HG02973 (cell line): ENCODE measurements around the gene IRF5.
A peak's percentile ranks its signal among the peaks of the same experiment; 100 is the strongest.
"Not testable (repeated sequence)": the region's sequence is repeated elsewhere in the genome, so short reads cannot be mapped to it uniquely, and the experiment has no call there.

Source experiments
- ATAC-seq: cut with Tn5 transposase; IDR thresholded peaks from one replicate; pipeline ENCODE4 v1.9.1; 2021; ENCODE audit warnings: moderate library complexity; ENCODE audit not compliant: unreplicated experiment

Gene IRF5

GRCh38 chr7:128955981-128956380 lies 18.3 kb downstream of the IRF5 start:
- no peak for ATAC-seq

- no peak for ATAC-seq
Measured at GRCh38 chr7:128959296-128959695, 21.6 kb downstream of the IRF5 start.

- ATAC-seq = no peak
Measured at GRCh38 chr7:128961030-128961659, 23.4 kb downstream of the IRF5 start.

GRCh38 chr7:128962899-128963298 lies 25.2 kb downstream of the IRF5 start:
- peak; percentile 6 for ATAC-seq

- peak; percentile 64 for ATAC-seq
Measured at GRCh38 chr7:128963327-128963757, 25.6 kb downstream of the IRF5 start.

GRCh38 chr7:128968624-128969023 lies 30.9 kb downstream of the IRF5 start:
- no peak for ATAC-seq

GRCh38 chr7:128974241-128974934 lies 36.7 kb downstream of the IRF5 start:
- no peak for ATAC-seq

GRCh38 chr7:128982105-128982504 lies 44.4 kb downstream of the IRF5 start:
- no peak for ATAC-seq

- ATAC-seq = no peak
Measured at GRCh38 chr7:128985660-128986059, 47.9 kb downstream of the IRF5 start.

GRCh38 chr7:128986609-128987008 lies 48.9 kb downstream of the IRF5 start:
- ATAC-seq = no peak

GRCh38 chr7:128988372-128988771 lies 50.6 kb downstream of the IRF5 start:
- no peak for ATAC-seq

GRCh38 chr7:128989961-128990360 lies 52.2 kb downstream of the IRF5 start:
- no peak for ATAC-seq

- no peak for ATAC-seq
Measured at GRCh38 chr7:128993419-128993818, 55.7 kb downstream of the IRF5 start.

GRCh38 chr7:128994560-128994959 lies 56.8 kb downstream of the IRF5 start:
- ATAC-seq = not testable (repeated sequence)

GRCh38 chr7:128997181-128997580 lies 59.5 kb downstream of the IRF5 start:
- ATAC-seq = no peak
